UCSD-AML1 (cell line): ENCODE data around the gene PPP2R5B.
"Not testable (repeated sequence)": the region's sequence is repeated elsewhere in the genome, so short reads cannot be mapped to it uniquely, and the experiment has no call there.

Experiments
- DNase-seq: peaks from one replicate; lab custom pipeline; 2025; ENCODE audit not compliant: unreplicated experiment; lab: John Stamatoyannopoulos, UW

Gene PPP2R5B

GRCh38 chr11:64974124-64974523 lies 49.6 kb downstream of the PPP2R5B start:
- DNase-seq, result no peak

GRCh38 chr11:64976651-64977050 lies 52.2 kb downstream of the PPP2R5B start:
- DNase-seq, result no peak

GRCh38 chr11:64983339-64983738 lies 58.9 kb downstream of the PPP2R5B start:
- DNase-seq, result not testable (repeated sequence)
